Globus pallidus (tissue), 1 donor: Measurements from ENCODE around the gene STAM.
A peak's percentile ranks its signal among the peaks of the same experiment; 100 is the strongest.

ENCODE experiments used
- DNase-seq: peaks from one replicate; pipeline ENCODE4 v3.0.0-alpha.2; 2015; ENCODE audit warnings: low spot score

Gene STAM

DNA sequence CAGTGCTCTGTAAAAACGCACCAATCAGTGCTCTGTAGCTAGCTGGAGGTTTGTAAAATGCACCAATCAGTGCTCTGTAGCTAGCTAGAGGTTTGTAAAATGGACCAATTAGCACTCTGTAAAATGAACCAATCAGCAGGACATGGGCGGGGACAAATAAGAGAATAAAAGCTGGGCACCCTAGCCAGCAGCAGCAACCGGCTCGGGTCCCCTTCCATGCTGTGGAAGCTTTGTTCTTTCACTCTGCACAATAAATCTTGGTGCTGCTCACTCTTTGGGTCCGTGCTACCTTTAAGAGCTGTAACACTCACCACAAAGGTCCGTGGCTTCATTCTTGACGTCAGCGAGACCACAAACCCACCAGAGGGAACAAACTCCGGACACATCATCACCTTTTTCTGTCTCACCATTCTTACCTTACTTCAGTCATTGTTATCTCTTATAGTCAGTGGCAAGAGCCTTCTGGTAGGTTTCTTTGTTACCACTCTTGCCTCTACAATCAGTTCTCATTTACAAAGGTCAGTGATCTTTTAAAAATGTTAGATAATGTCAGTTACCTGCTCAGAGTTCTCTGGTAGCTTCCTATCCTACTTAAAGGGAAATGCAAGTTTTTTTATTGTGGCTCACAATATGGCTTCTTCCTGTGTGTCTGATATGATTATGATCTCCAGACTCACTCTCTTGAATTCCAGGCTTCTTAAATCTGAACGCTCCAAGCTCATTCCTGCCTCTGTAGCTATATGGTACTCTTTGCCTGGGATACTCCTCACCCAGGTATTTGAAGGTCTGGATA lies 4.5 kb downstream of the STAM start:
- DNase-seq, result no peak

DNA sequence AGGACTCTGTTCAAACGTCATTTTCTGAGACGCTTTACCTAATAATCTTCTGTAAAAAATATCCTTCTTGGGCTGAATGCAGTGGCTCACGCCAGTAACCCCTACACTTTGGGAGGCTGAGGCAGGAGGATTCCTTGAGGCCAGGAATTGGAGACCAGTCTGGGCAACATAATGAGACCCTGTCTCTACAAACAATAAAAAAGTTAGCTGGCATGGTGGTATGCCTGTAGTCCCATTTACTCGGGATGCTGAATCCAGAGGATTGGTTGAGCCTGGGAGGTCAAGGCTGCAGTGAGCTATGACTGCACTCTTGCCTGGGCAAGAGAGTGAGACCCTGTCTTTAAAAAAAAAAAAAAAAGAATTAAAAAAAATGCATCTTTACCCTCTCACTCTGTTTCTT lies 5.1 kb downstream of the STAM start:
- no peak for DNase-seq

DNA sequence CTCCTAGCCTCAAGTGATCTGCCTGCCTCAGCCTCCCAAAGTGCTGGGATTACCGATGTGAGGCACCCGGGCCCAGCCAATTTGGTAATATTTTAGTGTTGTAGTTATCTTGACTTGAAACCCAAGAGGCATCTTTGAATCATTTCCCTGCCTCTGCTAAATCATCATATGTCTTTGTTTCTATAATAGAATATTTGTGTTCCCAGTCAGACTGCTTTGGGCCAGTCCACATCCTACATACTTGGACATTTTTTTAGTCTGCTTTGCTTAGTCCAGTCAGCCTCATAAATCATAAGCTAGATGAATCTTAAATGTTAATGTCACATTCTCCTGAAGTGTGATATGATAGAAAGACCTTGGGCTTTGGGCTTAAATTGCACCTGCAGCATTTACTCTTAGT lies 5.9 kb downstream of the STAM start:
- no peak for DNase-seq

DNA sequence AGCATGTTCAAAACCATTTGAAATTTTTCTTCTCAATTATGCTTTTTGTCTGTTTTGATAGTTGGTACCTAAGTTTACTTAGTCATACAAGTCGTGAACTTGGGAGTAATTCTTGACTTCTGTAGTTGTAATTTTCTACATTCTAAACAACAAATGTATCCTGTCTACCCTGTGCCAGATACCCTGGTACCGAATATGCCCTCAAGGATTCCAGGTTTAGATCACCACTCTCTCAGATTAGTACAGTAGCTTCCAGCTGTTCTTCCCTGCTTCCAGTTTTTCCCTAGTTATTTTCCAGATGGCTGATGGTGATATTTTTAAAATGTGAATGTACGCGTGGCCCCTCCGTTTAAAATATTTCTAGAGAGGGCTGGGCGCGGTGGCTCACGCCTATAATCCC lies 6.5 kb downstream of the STAM start:
- no peak for DNase-seq

DNA sequence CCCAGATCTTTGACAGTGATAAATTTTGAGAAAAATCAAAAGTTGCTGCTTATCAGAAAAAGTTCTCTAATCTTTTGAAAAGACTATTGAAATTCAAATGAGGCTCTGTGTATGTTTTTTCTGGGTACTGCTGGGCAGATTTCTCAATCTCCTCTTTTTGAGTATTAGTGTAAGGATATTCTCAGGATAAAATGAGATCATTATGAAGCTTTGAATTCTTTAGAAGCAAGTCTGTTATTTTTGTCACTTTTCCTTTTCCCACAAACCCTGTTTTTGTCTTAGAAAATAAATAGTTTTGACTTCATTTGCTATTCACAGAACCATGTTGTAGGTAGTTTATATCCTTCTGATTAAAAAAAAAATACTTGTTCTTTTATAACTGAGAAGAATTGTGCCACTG lies 7.9 kb downstream of the STAM start:
- DNase-seq, result no peak

DNA sequence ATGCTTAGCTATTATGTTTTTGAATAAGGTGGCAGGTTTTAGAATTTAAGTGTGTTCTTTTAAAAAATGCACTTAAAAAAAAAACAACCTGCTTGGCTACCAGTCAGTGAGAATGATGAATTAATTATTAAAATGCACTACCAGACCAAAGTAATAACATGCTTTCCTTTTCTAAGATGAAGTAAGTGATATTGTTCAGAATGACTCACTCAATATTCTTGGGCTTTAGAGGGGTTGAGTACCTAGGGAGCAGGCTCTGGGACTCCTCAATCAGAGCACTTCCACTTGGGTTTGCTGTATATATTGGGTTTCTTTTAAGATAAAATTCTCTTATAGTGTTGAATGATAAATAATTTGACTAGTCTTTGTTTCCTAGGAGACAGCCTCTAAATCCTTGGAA lies 8.6 kb downstream of the STAM start:
- DNase-seq, result no peak

DNA sequence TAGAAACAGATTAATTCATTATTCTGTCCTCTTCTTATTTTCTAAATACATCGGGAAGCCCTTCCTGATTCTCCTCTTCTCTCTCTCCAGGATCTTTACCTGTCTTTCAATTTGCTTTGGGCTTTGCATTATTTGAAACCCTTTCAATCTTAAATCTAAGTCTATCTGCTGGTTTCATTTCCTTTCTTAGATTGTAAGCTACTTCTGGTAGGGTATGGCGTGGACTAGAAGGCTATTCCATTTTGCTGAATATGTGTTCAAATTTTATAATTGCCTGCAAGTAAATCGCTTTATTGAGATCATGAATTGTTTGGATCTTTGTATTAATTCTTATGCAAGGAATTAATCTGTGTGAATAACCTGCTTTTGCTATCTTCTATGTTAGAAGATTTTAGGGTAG lies 11.1 kb downstream of the STAM start:
- no peak for DNase-seq

DNA sequence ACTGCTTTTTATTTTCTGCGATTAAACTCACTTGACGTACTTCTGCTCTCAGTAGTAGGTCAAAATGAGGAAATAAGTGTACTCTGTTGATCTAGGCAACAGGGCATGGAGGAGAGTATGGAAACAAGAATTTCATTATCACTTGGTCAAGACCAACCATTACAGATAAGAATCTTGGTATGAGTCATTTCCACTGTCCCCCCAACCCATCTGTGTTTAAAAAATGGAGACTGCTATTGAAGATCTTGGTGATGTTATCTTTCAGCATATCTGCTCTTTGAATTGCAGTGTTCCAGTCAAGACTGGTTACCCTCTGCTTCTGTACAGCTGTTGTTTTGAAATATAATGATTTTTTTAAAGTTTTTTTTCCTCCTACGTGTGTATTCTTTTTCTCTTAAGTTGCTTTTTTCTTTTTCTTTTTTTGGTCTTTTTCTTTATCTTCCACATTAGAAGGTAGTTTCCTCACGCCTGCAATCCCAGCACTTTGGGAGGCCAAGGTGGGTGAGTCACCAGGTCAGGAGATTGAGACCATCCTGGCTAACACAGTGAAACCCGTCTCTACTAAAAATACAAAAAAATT lies 11.7 kb downstream of the STAM start:
- no peak for DNase-seq

DNA sequence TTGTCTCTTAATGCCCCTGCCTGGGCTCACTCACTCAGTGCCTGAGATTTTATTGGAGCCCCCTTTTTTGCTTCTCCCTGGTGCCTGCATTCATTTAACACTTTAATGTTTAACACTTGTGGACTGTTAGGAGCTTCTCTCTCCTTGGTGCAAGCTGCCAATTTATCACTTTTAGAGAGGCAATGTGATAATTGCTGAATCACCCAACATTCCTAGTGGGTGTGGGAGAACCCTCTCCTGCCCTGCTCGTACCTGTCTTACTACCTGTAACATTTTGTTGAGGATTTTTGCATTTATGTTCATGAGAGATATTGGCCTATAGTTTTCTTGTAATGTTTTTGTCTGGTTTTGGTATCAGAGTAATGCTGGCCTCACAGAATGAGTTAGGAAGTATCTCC lies 13.2 kb downstream of the STAM start:
- DNase-seq, result no peak

DNA sequence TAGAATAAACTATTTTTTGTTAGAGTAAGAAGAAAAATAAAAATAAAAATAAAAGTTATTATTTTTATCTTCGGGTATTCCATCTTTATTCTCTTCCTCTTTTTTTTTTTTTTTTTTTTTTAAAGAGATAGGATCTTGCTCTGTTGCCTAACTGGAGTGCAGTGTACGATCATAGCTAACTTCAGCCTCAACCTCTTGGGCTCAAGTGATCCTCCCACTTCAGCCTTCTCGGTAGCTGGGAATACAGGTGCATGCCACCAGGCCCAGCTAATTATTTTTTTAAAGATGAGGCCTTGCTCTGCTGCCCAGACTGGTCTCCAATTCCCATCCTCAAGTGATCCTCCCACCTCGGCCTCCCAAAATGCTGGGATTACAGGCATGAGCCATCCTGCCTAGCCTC lies 15.4 kb downstream of the STAM start:
- no peak for DNase-seq

DNA sequence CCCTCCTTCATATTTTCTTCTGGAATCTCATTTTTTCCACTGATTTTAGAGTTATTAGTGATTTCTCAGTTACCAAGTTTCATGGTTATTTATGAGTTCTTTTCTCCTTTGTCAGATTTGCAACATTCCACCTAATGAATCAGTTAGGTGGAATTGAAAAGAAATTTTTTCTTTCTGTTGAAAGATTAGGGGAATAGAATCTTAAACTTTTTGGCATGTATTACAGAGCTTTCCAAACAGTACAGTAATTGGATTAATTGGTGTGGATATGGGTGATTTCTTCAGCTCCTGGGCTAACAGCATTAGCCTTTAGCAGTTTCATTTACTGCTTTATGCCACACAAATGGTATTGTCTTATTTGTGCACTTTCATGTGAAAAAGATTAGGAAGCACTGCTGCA lies 17.0 kb downstream of the STAM start:
- no peak for DNase-seq

DNA sequence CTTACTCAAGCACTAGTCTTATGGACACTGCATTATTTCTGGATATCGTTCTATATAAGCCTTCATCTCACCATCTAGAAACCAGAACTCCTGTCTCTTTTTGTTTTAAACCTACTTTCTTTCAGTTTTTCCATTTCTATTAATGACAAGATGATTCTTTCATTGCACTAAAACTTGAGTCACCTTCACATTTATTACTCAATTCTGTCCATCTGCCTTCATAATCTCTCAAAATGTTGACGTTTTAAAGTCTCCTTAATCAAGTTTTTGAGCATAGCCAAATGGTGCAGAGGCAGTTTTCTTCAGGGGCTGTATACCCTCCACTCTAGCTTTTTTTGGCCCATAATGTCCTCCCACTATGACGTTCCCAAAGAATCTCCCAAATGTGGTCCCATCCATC lies 17.6 kb downstream of the STAM start:
- no peak for DNase-seq

DNA sequence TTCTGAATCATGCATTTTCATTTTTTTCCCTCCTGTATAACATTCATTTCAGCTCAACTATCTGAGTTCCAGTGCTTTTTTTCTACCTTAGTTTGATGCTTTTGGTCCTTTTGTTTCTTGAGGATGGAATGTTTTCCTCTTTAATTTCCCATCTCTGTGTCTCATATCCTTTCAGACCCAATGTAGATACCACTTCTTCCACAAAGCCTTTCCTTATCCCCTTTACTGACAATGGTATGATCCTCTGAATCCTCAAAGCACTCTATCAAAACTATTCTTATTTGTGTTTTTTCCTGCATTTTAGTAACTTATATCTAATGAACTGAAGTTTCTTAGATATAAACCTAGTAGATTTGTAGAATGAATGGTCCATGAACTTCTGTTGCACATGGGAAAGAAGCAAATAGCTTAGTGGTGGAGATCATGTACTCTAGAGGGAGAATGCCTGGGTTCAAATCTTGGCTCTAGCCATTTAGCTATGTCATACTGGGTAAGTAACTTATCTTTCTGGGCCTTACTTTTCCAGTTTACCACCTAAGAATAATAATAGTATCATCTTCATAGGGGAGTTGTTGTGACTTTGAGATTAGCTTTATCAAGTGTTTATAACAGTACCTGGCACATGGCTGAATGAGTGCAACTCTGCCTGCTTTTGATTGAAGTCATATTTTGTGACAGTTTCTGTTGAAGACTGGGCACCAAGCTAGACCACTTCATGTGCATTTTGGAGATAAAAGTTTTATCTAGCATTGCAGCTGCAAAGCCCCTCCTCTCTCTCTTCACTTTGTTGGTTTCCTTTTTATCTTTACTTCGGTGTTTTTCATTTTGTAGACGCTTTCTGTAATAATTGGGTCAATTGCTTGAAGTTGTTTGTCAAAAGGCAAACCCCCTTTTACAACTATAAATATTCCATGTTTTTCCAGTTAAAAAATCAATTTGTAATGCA lies 18.5 kb downstream of the STAM start:
- DNase-seq, result no peak

DNA sequence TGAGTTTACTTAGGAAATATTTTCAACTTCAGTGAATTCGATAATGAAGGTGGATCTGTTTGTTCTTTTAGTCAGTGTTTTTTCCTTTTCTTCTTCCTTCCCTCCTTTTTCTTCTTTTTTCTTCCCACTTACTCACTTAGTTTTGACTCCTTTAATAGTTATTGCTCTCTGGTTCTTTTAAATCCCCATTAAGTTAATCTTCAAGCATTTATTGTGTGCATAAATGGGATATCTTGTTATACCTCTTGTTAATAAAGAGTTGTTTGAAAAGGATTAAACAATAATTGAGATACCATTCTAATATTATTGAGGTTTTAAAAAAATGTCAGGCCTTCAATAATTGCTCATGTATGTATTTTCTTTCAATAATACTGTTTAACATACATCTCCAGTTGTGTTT lies 19.5 kb downstream of the STAM start:
- no peak for DNase-seq

DNA sequence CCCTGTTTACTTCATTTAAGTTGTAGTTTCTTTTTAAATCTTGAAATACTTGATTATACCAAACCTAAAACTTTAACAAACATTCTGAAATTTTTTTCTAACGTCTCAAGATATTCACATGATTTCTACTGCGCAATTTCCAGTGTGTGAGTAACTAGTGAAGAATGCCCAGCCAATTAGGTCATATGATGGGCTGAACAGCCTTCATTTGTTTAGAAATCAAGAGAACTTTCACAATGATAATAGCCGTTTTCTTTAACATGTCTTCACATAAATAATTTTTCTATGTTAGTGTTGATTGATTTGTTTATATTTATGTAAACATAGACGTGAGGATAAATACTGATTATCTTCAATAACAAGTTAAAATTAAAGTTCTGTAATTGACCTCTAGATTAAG lies 21.8 kb downstream of the STAM start:
- peak; percentile 82 for DNase-seq

DNA sequence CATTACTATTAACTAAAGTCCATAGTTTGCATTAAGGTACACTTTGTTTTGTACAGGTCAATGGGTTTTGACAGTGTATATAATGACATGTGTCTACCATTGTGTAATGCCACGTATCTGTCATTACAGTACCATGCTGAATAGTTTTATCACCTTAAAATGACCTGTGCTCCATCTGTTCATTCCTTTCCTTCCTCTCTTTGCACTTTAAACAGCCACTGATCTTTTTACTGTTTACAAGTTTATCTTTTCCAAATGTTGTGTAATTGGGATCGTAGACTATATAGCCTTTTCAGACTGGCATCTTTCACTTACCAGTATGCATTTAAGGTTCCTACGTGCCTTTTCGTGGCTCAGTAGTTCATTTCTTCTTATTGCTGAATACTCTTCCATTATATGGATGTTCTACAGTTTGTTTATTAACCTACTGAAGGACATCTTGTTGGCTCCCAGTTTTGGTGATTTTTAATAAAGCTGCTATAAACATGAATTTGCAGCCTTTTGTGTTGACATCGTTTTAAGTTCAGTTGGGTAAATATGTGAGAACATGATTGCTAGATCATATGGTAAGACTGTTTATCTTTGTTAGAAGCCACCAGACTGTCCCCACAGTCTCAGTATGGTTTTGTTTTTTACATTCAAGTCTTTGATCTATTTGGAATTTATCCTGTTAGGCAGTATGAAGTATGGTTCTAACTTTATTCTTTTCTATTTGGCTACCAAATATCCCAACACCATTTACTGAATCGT lies 24.7 kb downstream of the STAM start:
- DNase-seq, result no peak

DNA sequence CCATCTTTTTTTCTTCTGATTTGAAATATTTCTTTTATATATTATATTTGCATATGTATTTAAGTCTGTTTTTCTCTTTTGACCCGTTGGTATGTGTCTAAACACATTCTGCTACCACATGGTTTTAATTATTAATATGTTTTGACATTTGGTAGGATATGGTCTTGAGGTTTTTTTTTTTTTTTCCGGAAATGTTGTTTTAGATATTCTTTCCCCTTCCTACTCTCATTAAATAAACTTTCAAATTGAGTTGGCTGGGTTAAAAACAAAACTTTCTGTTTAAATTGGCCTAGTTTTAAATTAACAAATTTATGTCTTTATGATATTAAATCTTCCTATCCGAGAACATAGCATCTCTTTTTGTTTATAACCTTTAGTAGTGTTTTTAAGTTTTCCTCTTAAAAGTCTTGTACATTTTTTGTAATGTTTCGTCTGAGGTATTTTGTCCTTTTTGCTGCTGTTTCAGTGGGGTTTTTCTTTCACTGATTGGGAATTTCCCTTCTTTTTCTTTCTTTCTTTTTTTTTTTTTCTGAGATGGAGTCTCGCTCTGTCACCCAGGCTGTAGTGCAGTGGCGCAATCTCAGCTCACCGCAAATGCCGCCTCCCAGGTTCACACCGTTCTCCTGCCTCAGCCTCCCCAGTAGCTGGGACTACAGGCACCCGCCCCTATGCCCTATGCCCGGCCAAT lies 25.4 kb downstream of the STAM start:
- DNase-seq, result no peak

DNA sequence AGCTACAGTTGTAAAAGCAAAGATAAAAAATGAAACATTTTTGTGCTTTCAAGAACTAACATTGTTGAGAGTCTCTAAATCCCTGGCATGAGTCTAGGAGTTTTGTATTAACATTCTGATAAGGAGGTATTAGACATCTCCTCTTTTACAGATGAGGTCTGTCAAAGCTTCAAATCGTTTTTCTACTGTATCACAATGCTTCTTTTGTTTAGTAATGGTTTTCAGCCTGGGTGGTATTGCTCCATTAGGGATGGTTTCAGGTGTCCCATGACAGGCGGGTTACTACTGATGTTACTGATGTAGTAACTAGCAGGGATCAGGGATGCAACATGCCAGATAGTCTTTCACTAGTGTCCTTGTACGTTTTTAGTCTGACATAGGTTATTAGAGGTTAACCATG lies 27.4 kb downstream of the STAM start:
- no peak for DNase-seq

DNA sequence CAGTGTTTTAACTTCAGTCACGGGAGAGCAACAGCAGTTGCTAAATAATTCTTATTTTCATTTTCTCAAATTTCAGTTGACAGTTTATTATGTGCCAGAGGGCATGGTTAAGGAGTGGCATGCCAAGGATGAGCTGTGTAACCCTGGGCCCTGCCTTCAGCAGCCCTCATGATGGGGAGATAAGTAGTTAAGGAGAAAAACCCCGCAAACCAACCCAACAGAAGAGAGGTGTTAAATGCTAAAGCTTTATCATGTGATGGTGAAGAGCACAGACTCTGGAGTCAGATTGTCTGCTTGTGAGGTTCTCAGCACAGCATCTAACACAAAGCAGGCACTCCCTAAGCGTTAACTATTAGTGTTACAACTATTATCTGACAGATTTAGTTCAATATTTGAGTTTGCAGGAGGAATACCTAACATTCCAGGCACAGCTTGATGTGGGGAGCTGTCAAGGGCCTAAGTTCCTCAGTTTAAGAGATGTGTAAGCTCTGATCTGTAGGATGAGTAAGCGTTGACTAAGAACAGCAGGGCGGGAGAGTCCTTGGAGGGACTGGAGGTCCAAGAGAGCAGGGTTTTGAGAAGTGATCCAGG lies 29.6 kb downstream of the STAM start:
- no peak for DNase-seq

DNA sequence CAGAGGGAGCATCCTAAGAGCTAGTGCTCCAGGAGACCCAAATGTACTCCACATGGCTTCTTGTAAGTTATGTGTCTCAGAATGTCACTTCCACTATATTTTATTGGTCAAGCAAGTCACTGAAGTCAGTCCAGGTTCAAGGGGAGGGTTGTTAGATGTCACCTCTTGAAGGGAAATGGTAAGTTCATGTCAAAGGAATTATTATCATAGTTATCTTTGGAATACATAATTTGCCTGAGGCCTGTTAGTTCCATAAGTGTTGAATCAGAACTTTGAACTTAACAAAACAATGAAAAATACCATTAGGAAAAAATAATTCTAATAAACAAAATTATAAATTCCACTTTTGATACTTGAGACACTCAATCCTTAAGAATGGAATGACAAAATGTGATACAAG lies 30.6 kb downstream of the STAM start:
- no peak for DNase-seq

DNA sequence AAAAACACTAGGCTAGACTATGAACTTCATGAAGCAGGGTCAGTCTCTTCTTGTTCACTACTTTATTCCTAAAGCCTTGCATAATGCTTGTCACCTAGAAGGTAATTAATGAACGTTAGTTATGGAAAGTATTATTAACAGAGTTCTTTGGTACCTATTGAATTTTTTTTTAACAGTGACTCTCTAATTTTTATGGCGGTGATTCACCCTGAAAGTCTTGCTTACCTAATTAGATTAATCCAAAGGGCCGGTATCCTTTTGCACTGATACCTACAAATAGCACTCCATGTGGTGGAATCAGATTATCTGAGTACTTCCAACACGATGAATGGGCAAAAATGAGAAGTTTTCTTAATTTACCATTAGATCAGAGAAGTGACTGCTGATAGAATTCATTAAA lies 31.7 kb downstream of the STAM start:
- DNase-seq, result no peak
